AG04450 (cell line): Measurements from ENCODE around the gene MST1. TPM values are rescaled to one million over a fixed set of nuclear protein-coding genes. Genes with fewer than 3 reads are reported as not detected.

Source experiments
- CTCF ChIA-PET: fragments of 300-600, 350-600 bp; formaldehyde crosslinking; extraction: SDS; loops from one replicate; lab custom pipeline; 2022; ENCODE audit warnings: antibody characterized with exemption, inconsistent platforms; lab: Charles Lee
- POLR2A ChIA-PET: fragments of 350-600 bp; formaldehyde crosslinking; extraction: SDS; loops from one replicate; lab custom pipeline; 2021; ENCODE audit warnings: antibody characterized with exemption, inconsistent platforms; lab: Yijun Ruan, JAX
- DNase-seq: peaks from one replicate; pipeline ENCODE4 v3.0.0-alpha.2; 2011; ENCODE audit warnings: low read depth, low spot score
- H3K27ac ChIP-seq: one replicate; pipeline ENCODE4 v1.5.1; 2012; ENCODE audit warnings: low read depth, low read length, control low read depth
- H3K27me3 ChIP-seq: one replicate; pipeline ENCODE4 v1.6.0; 2012; ENCODE audit warnings: low read length; ENCODE audit not compliant: control insufficient read depth, insufficient read depth
- H3K4me3 ChIP-seq: 2 replicates; pipeline ENCODE4 v1.5.1; 2011; ENCODE audit warnings: mild to moderate bottlenecking, low read depth, low read length, control low read depth
- H3K9me3 ChIP-seq: 2 replicates; pipeline ENCODE4 v1.5.1; 2012; ENCODE audit warnings: low read length; ENCODE audit not compliant: control insufficient read depth, insufficient read depth
- polyA plus RNA-seq: library from polyadenylated mRNA; depleted of rRNA; stranded (reverse); fragments of >200 nt; gene quantifications from 2 replicates; pipeline ENCODE4 v1.2.3, GENCODE V29; 2011
- TF ChIP-seq, protein P1 (sequence below): IDR thresholded peaks from 2 replicates; pipeline ENCODE4 v1.5.1; 2011; ENCODE audit warnings: low read depth, low read length, control low read depth, inconsistent platforms

The MST1 gene
- polyA plus RNA-seq, 1 experiment, result 6.5 TPM

- Histone ChIP-seq H3K27me3 (no peaks in the 10 kb centered on the region), H3K27ac (no peak overlapping the region), H3K4me3 (no peak overlapping the region), H3K9me3 (no peaks in the 10 kb centered on the region)
- no peak for DNase-seq
- TF ChIP-seq, protein P1, sequence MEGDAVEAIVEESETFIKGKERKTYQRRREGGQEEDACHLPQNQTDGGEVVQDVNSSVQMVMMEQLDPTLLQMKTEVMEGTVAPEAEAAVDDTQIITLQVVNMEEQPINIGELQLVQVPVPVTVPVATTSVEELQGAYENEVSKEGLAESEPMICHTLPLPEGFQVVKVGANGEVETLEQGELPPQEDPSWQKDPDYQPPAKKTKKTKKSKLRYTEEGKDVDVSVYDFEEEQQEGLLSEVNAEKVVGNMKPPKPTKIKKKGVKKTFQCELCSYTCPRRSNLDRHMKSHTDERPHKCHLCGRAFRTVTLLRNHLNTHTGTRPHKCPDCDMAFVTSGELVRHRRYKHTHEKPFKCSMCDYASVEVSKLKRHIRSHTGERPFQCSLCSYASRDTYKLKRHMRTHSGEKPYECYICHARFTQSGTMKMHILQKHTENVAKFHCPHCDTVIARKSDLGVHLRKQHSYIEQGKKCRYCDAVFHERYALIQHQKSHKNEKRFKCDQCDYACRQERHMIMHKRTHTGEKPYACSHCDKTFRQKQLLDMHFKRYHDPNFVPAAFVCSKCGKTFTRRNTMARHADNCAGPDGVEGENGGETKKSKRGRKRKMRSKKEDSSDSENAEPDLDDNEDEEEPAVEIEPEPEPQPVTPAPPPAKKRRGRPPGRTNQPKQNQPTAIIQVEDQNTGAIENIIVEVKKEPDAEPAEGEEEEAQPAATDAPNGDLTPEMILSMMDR, result no peak
- ChIA-PET CTCF (no interaction called here), POLR2A (no interaction called here)
Observed at GRCh38 chr3:49732597-49732996, 43.3 kb upstream of the MST1 start.

DNA sequence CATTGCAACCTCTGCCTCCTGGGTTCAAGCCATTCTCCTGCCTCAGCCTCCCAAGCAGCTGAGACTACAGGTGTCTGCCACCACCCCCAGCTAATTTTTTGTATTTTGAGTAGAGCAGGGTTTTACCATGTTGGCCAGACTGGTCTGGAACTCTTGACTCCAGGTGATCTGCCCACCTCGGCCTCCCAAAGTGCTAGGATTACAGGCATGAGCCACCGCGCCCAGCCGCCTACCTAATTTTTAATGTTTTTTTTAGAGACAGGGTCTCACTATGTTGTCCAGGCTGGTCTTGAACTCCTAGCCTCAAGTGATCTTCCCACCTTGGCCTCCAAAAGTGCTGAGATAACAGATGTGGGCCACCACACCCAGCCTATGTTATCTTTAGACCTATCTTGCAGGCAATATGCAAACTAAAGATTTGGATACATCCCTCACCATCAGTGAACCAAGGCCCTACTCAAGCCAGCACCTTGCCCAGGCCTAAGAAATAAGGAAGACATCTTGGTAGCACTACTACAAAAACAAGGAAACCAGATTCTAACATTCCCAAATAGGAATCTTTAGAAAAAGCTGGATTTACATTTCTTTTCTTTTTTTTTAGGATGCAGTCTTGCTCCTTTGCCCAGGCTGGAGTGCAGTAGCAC lies 40.8 kb upstream of the MST1 start:
- Histone ChIP-seq H3K27me3 (no peaks in the 10 kb centered on the region), H3K4me3 (no peak overlapping the region), H3K9me3 (no peaks in the 10 kb centered on the region), H3K27ac (no peak overlapping the region)
- TF ChIP-seq, protein P1, result no peak
- CTCF ChIA-PET, result no interaction called here
- no peak for DNase-seq
- POLR2A ChIA-PET, result no interaction called here

GRCh38 chr3:49727924-49728361 lies 38.7 kb upstream of the MST1 start:
- DNase-seq, result no peak

DNA sequence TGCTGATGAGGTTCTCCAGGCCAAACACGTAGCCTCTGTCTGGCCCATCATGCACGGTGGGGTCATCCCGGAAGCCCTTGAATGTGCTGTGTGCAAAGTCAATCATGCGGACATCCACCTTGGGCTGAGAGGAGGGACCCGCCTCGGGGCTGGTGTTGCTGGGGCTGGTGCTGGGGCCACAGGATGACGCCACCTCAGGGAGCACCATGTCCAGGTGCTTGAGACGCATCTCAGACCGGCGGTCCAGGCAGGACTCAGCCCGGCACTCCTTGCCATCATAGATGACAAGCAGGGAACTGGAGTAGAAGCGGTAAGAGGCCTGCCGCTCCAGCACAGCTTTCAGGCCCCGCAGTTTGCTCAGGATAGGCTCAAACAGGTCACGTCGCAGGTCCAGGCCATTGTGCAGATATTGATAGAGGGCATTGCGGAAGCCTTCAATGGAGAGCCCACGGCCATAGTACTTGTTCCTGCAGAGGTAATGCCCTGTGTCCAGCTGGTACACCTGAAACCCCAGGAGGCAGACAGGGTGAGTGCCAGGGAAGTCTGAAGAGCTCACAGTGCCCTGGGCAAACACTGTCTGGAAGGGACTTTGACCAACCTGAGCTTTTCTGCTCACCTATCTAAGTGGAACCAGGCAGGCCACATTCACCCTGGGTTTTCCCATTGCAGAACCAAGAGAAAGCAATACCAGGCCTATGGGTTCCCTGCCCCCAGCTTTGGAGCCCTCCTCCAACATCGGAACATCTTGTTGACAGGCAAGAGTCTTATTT lies 38.1 kb upstream of the MST1 start:
- DNase-seq, result no peak
- no peak overlapping the region for H3K27ac ChIP-seq
- H3K4me3 ChIP-seq, result no peak overlapping the region
- TF ChIP-seq, protein P1, result no peak
- no peaks in the 10 kb centered on the region for H3K27me3 ChIP-seq
- ChIA-PET CTCF (no interaction called here), POLR2A (no interaction called here)
- H3K9me3 ChIP-seq, result no peaks in the 10 kb centered on the region

More at GRCh38 chr3:49727924-49728361, 38.7 kb upstream of the MST1 start:
- TF ChIP-seq, protein P1, result no peak
- H3K9me3 ChIP-seq, result no peaks in the 10 kb centered on the region
- no peak overlapping the region for H3K27ac ChIP-seq
- POLR2A ChIA-PET, result no interaction called here
- no peaks in the 10 kb centered on the region for H3K27me3 ChIP-seq
- H3K4me3 ChIP-seq, result no peak overlapping the region
- CTCF ChIA-PET, result no interaction called here
